IMR-90 (cell line): ENCODE measurements around the gene RELL2. TPM values are rescaled to one million over a fixed set of nuclear protein-coding genes. Genes with fewer than 3 reads are reported as not detected.

Experiments
- ATAC-seq: fragments of 200-7000 bp; cut with Tn5 transposase; 2 replicates; pipeline ENCODE4 v1.9.1; 2020; ENCODE audit warnings: low read depth, mild to moderate bottlenecking, moderate library complexity
- BruUV-seq: library from RNA; stranded (reverse); fragments of 400-500 nt; replicated peaks from 2 replicates; lab custom pipeline; 2021; lab: Mats Ljungman, UMichigan
- CTCF ChIA-PET: fragments of 300-600 bp; formaldehyde crosslinking; extraction: SDS; loops from one replicate; lab custom pipeline; 2021; ENCODE audit warnings: antibody characterized with exemption; lab: Yijun Ruan, JAX
- POLR2A ChIA-PET: fragments of 300-600 bp; sonication (Branson Sonifier 250); formaldehyde crosslinking; loops from one replicate; lab custom pipeline; 2022; ENCODE audit warnings: antibody characterized with exemption; ENCODE audit not compliant: unreplicated experiment; lab: Charles Lee
- DNase-seq: peaks from one replicate; pipeline ENCODE4 v3.0.0; 2013
- H2AFZ ChIP-seq: replicated peaks from 2 replicates; pipeline ENCODE3; 2013; ENCODE audit warnings: low read length, mild to moderate bottlenecking; ENCODE audit not compliant: poor library complexity
- H2AK5ac ChIP-seq: 2 replicates; pipeline ENCODE4 v1.6.1; 2013; ENCODE audit warnings: low read depth, low read length, inconsistent platforms
- H2AK9ac ChIP-seq: replicated peaks from 2 replicates; pipeline ENCODE3; 2013; ENCODE audit warnings: mild to moderate bottlenecking, low read depth, low read length, moderate library complexity; ENCODE audit not compliant: poor library complexity
- H2BK120ac ChIP-seq: 2 replicates; pipeline ENCODE4 v1.6.1; 2013; ENCODE audit warnings: low read depth, low read length, inconsistent platforms
- H2BK15ac ChIP-seq: 3 replicates; pipeline ENCODE4 v1.6.1; 2013; ENCODE audit warnings: low read depth, low read length, inconsistent platforms
- H2BK20ac ChIP-seq: 2 replicates; pipeline ENCODE4 v1.6.1; 2013; ENCODE audit warnings: low read depth, mild to moderate bottlenecking, inconsistent platforms, low read length, moderate library complexity
- H2BK5ac ChIP-seq: 2 replicates; pipeline ENCODE4 v1.6.1; 2013; ENCODE audit warnings: mild to moderate bottlenecking, low read depth, low read length, inconsistent platforms; ENCODE audit not compliant: poor library complexity, severe bottlenecking
- H3K14ac ChIP-seq: replicated peaks from 2 replicates; pipeline ENCODE4 v1.6.1; 2013; ENCODE audit warnings: low read depth, low read length, inconsistent platforms
- H3K18ac ChIP-seq: 2 replicates; pipeline ENCODE4 v1.6.1; 2013; ENCODE audit warnings: low read depth, low read length, control low read depth
- H3K23ac ChIP-seq: 2 replicates; pipeline ENCODE4 v1.6.1; 2013; ENCODE audit warnings: low read depth, low read length, inconsistent platforms
- H3K27ac ChIP-seq: 2 replicates; pipeline ENCODE4 v1.5.1; 2013; ENCODE audit warnings: mild to moderate bottlenecking, control low read depth, low read length; ENCODE audit not compliant: insufficient read depth
- H3K27me3 ChIP-seq: 2 replicates; pipeline ENCODE4 v1.6.1; 2013; ENCODE audit warnings: low read length; ENCODE audit not compliant: control insufficient read depth, insufficient read depth
- H3K36me3 ChIP-seq: 2 replicates; pipeline ENCODE4 v1.6.1; 2013; ENCODE audit warnings: low read length, mixed read lengths; ENCODE audit not compliant: control insufficient read depth, insufficient read depth
- H3K4ac ChIP-seq: 2 replicates; pipeline ENCODE4 v1.6.1; 2013; ENCODE audit warnings: low read depth, low read length, inconsistent platforms
- H3K4me1 ChIP-seq: 2 replicates; pipeline ENCODE4 v1.6.1; 2013; ENCODE audit warnings: low read length, mixed read lengths; ENCODE audit not compliant: control insufficient read depth, insufficient read depth
- H3K4me2 ChIP-seq: 2 replicates; pipeline ENCODE4 v1.6.1; 2013; ENCODE audit warnings: low read depth, mild to moderate bottlenecking, control low read depth, low read length, moderate library complexity
- H3K4me3 ChIP-seq: 2 replicates; pipeline ENCODE4 v1.5.1; 2013; ENCODE audit warnings: low read depth, mild to moderate bottlenecking, control low read depth, low read length, moderate library complexity; ENCODE audit not compliant: insufficient read depth
- H3K56ac ChIP-seq: 2 replicates; pipeline ENCODE4 v1.6.1; 2013; ENCODE audit warnings: low read length, inconsistent platforms; ENCODE audit not compliant: insufficient read depth; ENCODE audit errors: extremely low read depth
- H3K79me1 ChIP-seq, 2 experiments: 2 replicates each; pipeline ENCODE4 v1.6.1; 2013; ENCODE audit warnings: low read length in 2 of 2, inconsistent platforms in 1 of 2, low read depth in 1 of 2
- H3K9ac ChIP-seq: 2 replicates; pipeline ENCODE4 v1.6.1; 2013; ENCODE audit warnings: low read depth, low read length, control low read depth
- H3K9me1 ChIP-seq: 2 replicates; pipeline ENCODE4 v1.6.1; 2013; ENCODE audit warnings: low read length, inconsistent platforms; ENCODE audit not compliant: insufficient read depth
- H3K9me3 ChIP-seq: 2 replicates; pipeline ENCODE4 v1.6.1; 2013; ENCODE audit warnings: low read length; ENCODE audit not compliant: control insufficient read depth, insufficient read depth
- H4K20me1 ChIP-seq: 2 replicates; pipeline ENCODE4 v1.6.1; 2013; ENCODE audit warnings: low read length, inconsistent platforms; ENCODE audit not compliant: insufficient read depth
- H4K5ac ChIP-seq: 2 replicates; pipeline ENCODE4 v1.6.1; 2013; ENCODE audit warnings: mild to moderate bottlenecking, low read depth, low read length, control low read depth
- H4K8ac ChIP-seq, 2 experiments: 2 replicates each; pipeline ENCODE4 v1.6.1; 2013; ENCODE audit warnings: low read depth in 2 of 2, low read length in 2 of 2, control low read depth in 1 of 2, inconsistent platforms in 1 of 2
- H4K91ac ChIP-seq: 2 replicates; pipeline ENCODE4 v1.6.1; 2013; ENCODE audit warnings: low read depth, low read length, inconsistent platforms; ENCODE audit not compliant: insufficient read depth
- BHLHE40 ChIP-seq: fragments of 150-350 bp; IDR thresholded peaks from 2 replicates; pipeline ENCODE4 v1.6.1; 2016; ENCODE audit warnings: mild to moderate bottlenecking, low read depth, low read length
- CEBPB ChIP-seq: IDR thresholded peaks from 2 replicates; pipeline ENCODE4 v1.6.1; 2012; ENCODE audit warnings: low read depth, low read length, improper control_type of control experiment
- CHD1 ChIP-seq: IDR thresholded peaks from 2 replicates; pipeline ENCODE4 v1.6.1; 2012; ENCODE audit warnings: low read depth, low read length, improper control_type of control experiment
- FOS ChIP-seq: fragments of 150-350 bp; IDR thresholded peaks from 2 replicates; pipeline ENCODE4 v1.6.1; 2016; ENCODE audit warnings: low read depth, low read length
- MAFK ChIP-seq: IDR thresholded peaks from 2 replicates; pipeline ENCODE4 v1.6.1; 2012; ENCODE audit warnings: low read depth, low read length, improper control_type of control experiment
- MAZ ChIP-seq: IDR thresholded peaks from 2 replicates; pipeline ENCODE4 v1.6.1; 2012; ENCODE audit warnings: low read depth, mild to moderate bottlenecking, low read length, improper control_type of control experiment, moderate library complexity, borderline replicate concordance
- NFE2L2 ChIP-seq: fragments of 150-350 bp; IDR thresholded peaks from 2 replicates; pipeline ENCODE4 v1.6.1; 2016; ENCODE audit warnings: low read depth, mild to moderate bottlenecking, low read length
- POLR2A ChIP-seq: IDR thresholded peaks from 2 replicates; pipeline ENCODE4 v1.6.1; 2012; ENCODE audit warnings: mild to moderate bottlenecking, low read depth, low read length
- RAD21 ChIP-seq: IDR thresholded peaks from 2 replicates; pipeline ENCODE4 v1.6.1; 2012; ENCODE audit warnings: low read length, improper control_type of control experiment
- RCOR1 ChIP-seq: IDR thresholded peaks from 2 replicates; pipeline ENCODE4 v1.6.1; 2012; ENCODE audit warnings: mild to moderate bottlenecking, low read length, improper control_type of control experiment; ENCODE audit not compliant: insufficient replicate concordance
- SMC3 ChIP-seq: fragments of 150-350 bp; IDR thresholded peaks from 2 replicates; pipeline ENCODE4 v1.6.1; 2016; ENCODE audit warnings: low read depth, mild to moderate bottlenecking, antibody characterized with exemption, low read length, moderate library complexity
- WGBS, 2 experiments: methylation state at CpG; one replicate each; pipeline versions ENCODE4 v1.1.5 to v1.1.7; 2013; ENCODE audit warnings: missing lambda C conversion rate in 2 of 2; ENCODE audit not compliant: insufficient read length in 1 of 2; ENCODE audit errors: extremely low coverage in 2 of 2; 5-methylcytosine and 5-hydroxymethylcytosine counted together
- dilution Hi-C: fragments of 300-500 bp; cut with HindIII; formaldehyde crosslinking; loops from one replicate; pipeline ENCODE4 v1.14.3; 2018; ENCODE audit warnings: low sequenced_read_pairs; ENCODE audit not compliant: unreplicated experiment
- in situ Hi-C: fragments of 300-500 bp; cut with MboI; formaldehyde crosslinking; loops from 3 replicates; pipeline ENCODE4 v1.14.3; 2019; ENCODE audit warnings: low sequenced_read_pairs, inconsistent platforms, mixed read lengths
- intact Hi-C: fragments of 100-400 bp; cut with micrococcal nuclease; formaldehyde crosslinking; loops from 2 replicates; pipeline ENCODE4 v1.10.0; 2022
- polyA plus RNA-seq, 3 experiments: library from polyadenylated mRNA; depleted of rRNA; stranded (reverse); fragments of >200 nt; gene quantifications; 2 replicates each; pipeline ENCODE4 v1.2.3, GENCODE V29; 2012; ENCODE audit warnings: low replicate concordance in 1 of 3
- total RNA-seq: library from RNA; depleted of rRNA; stranded (reverse); fragments of >200 nt; gene quantifications from 2 replicates; pipeline ENCODE4 v1.2.3, GENCODE V29; 2012
- TF ChIP-seq, protein P1 (sequence below): conservative IDR thresholded peaks from 2 replicates; pipeline ENCODE4 v1.5.1; 2012; ENCODE audit warnings: mild to moderate bottlenecking, low read depth, low read length, improper control_type of control experiment
- TF ChIP-seq, protein P2 (sequence below): fragments of 150-350 bp; IDR thresholded peaks from 2 replicates; pipeline ENCODE4 v1.6.1; 2016; ENCODE audit warnings: low read depth, mild to moderate bottlenecking, low read length, moderate library complexity, borderline replicate concordance

The RELL2 gene
- total and polyA plus RNA-seq, 2 of the 4 experiments (the other 2 are of a cell fraction): 2.2 to 7.6 TPM

GRCh38 chr5:141685591-141685990 is 48.8 kb downstream of the RELL2 start:
- Histone ChIP-seq H3K9ac (no peak overlapping the region), H4K20me1 (no peaks in the 10 kb centered on the region), H2AK5ac (no peak overlapping the region), H2BK15ac (no peak overlapping the region), H4K91ac (no peak overlapping the region), H3K14ac (no peak overlapping the region), H4K8ac (no peak overlapping the region), H3K79me1 (peaks cover 3 to 10% of the 10 kb centered on the region in 2 experiments; a peak in 3 of 4 replicates), H3K56ac (no peak overlapping the region), H2BK5ac (no peak overlapping the region), H2BK120ac (no peak overlapping the region), H2AK9ac (no peak overlapping the region), H3K27ac (no peak overlapping the region), H4K5ac (no peak overlapping the region), H3K9me3 (no peaks in the 10 kb centered on the region), H3K36me3 (no peaks in the 10 kb centered on the region), H3K18ac (no peak overlapping the region), H3K4me1 (peaks cover 14% of the 10 kb centered on the region), H3K4me3 (no peak overlapping the region), H3K4me2 (no peak overlapping the region), H3K27me3 (peaks cover 21% of the 10 kb centered on the region), H3K9me1 (peaks cover 13% of the 10 kb centered on the region), H2BK20ac (no peak overlapping the region), H3K4ac (no peak overlapping the region), H2AFZ (no peak overlapping the region), H3K23ac (no peak overlapping the region)
- WGBS, 2 experiments: 100% methylated on average over 1 of the region's 1 CpG; no CpG with 5 or more reads in 1 of the 2 experiments
- DNase-seq (no peak), ATAC-seq (no peak)
- TF ChIP-seq SMC3: no peak
- TF ChIP-seq, protein P1, sequence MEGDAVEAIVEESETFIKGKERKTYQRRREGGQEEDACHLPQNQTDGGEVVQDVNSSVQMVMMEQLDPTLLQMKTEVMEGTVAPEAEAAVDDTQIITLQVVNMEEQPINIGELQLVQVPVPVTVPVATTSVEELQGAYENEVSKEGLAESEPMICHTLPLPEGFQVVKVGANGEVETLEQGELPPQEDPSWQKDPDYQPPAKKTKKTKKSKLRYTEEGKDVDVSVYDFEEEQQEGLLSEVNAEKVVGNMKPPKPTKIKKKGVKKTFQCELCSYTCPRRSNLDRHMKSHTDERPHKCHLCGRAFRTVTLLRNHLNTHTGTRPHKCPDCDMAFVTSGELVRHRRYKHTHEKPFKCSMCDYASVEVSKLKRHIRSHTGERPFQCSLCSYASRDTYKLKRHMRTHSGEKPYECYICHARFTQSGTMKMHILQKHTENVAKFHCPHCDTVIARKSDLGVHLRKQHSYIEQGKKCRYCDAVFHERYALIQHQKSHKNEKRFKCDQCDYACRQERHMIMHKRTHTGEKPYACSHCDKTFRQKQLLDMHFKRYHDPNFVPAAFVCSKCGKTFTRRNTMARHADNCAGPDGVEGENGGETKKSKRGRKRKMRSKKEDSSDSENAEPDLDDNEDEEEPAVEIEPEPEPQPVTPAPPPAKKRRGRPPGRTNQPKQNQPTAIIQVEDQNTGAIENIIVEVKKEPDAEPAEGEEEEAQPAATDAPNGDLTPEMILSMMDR: no peak
- TF ChIP-seq RAD21: no peak
- no peak for TF ChIP-seq CEBPB
- TF ChIP-seq POLR2A: no peak
- TF ChIP-seq BHLHE40: no peak
- TF ChIP-seq CHD1: no peak
- TF ChIP-seq MAZ: no peak
- no peak for TF ChIP-seq RCOR1
- TF ChIP-seq NFE2L2: no peak
- no peak for TF ChIP-seq MAFK
- TF ChIP-seq, protein P2, sequence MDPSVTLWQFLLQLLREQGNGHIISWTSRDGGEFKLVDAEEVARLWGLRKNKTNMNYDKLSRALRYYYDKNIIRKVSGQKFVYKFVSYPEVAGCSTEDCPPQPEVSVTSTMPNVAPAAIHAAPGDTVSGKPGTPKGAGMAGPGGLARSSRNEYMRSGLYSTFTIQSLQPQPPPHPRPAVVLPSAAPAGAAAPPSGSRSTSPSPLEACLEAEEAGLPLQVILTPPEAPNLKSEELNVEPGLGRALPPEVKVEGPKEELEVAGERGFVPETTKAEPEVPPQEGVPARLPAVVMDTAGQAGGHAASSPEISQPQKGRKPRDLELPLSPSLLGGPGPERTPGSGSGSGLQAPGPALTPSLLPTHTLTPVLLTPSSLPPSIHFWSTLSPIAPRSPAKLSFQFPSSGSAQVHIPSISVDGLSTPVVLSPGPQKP: no peak
- no peak for TF ChIP-seq FOS
- in situ Hi-C loops (loop anchor here (25.0 kb wide), 1 partner anchor 427 kb away; the partner anchor contains the start of gene NDFIP1), intact Hi-C loops (no loop called here), dilution Hi-C loops (no loop called here)
- no TSS peak for BruUV-seq
- CTCF ChIA-PET: interaction anchor here (0.6 kb wide), 1 partner anchor 93 kb away, joined by 4 read pairs; no protein-coding TSS in a partner anchor
- POLR2A ChIA-PET: no interaction called here
